ENCODE measurements around the gene LRRC58. TPM values are rescaled to one million over a fixed set of nuclear protein-coding genes. Genes with fewer than 3 reads are reported as not detected.

The LRRC58 gene
- total RNA-seq, 4 donors from 2014 or later = 11.6 to 27.8 (median 24.5) TPM

- Histone ChIP-seq H3K9me3 (peaks cover 0 to 3% (median 0%) of the 10 kb centered on the region in 3 donors), H3K27ac (no peak overlapping the region), H3K4me1 (peaks cover 0 to 10% (median 3%) of the 10 kb centered on the region in 3 donors), H3K36me3 (no peaks in the 10 kb centered on the region), H3K4me3 (no peak overlapping the region), H3K27me3 (peaks cover 0 to 22% (median 0%) of the 10 kb centered on the region in 4 donors)
- DNase-seq = no peak
- TF ChIP-seq POLR2A (IDR thresholded peaks at IDR 0.05) (no peak), CTCF (IDR thresholded peaks at IDR 0.05) (no peak)
- no CpG with 5 or more reads among the region's 16 CpGs for WGBS, 2 donors
- intact Hi-C loops (cut with DNase I) = no loop called here
These were observed 59.5 kb downstream of the LRRC58 start for GRCh38 chr3:120289636-120290035.

DNA sequence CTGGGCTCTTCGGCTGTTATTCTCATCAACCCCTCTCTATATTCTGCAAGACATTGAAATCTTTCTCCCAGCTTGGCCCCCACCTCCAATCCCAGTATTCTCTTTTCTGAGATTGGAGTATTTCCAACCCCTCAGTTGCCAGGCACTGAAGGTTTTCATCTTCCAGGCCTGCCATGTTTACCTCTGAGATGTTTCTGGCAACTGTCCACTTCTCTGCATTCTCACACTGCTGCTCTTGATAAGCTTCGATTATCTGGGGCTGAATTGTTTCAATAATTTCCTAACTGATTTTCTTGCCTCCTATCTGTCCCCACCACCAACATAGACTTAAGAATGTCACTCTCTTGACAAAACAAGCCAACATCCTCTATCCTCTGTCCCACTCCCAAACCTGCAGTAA is 62.7 kb downstream of the LRRC58 start:
- intact Hi-C loops (cut with DNase I) = no loop called here
- Histone ChIP-seq H3K36me3 (no peaks in the 10 kb centered on the region), H3K27me3 (peaks cover 0 to 33% (median 0%) of the 10 kb centered on the region in 4 donors), H3K27ac (no peak overlapping the region), H3K4me1 (peaks cover 0 to 15% (median 3%) of the 10 kb centered on the region in 3 donors), H3K4me3 (no peak overlapping the region), H3K9me3 (no peaks in the 10 kb centered on the region)
- DNase-seq = no peak
- WGBS, 2 donors = 60 to 65% methylated on average over 2 of the region's 2 CpGs
- TF ChIP-seq POLR2A (IDR thresholded peaks at IDR 0.05) = no peak
- no peak for TF ChIP-seq CTCF (IDR thresholded peaks at IDR 0.05)

GRCh38 chr3:120285508-120285841 is 63.7 kb downstream of the LRRC58 start:
- intact Hi-C loops (cut with DNase I) = no loop called here
- no peak for DNase-seq
- peaks cover 0 to 15% (median 3%) of the 10 kb centered on the region in 3 donors for H3K4me1 ChIP-seq
- WGBS, 2 donors = 42 to 44% methylated on average over 10 to 15 of the region's 15 CpGs
- H3K27me3 ChIP-seq = peaks cover 0 to 33% (median 0%) of the 10 kb centered on the region in 4 donors
- H3K9me3 ChIP-seq = no peaks in the 10 kb centered on the region
- TF ChIP-seq CTCF (IDR thresholded peaks at IDR 0.05) (no peak), POLR2A (IDR thresholded peaks at IDR 0.05) (no peak)
- H3K4me3 ChIP-seq = peak overlapping the region; percentile 35 to 73 (median 52)
- H3K27ac ChIP-seq = no peak overlapping the region
- no peaks in the 10 kb centered on the region for H3K36me3 ChIP-seq

DNA sequence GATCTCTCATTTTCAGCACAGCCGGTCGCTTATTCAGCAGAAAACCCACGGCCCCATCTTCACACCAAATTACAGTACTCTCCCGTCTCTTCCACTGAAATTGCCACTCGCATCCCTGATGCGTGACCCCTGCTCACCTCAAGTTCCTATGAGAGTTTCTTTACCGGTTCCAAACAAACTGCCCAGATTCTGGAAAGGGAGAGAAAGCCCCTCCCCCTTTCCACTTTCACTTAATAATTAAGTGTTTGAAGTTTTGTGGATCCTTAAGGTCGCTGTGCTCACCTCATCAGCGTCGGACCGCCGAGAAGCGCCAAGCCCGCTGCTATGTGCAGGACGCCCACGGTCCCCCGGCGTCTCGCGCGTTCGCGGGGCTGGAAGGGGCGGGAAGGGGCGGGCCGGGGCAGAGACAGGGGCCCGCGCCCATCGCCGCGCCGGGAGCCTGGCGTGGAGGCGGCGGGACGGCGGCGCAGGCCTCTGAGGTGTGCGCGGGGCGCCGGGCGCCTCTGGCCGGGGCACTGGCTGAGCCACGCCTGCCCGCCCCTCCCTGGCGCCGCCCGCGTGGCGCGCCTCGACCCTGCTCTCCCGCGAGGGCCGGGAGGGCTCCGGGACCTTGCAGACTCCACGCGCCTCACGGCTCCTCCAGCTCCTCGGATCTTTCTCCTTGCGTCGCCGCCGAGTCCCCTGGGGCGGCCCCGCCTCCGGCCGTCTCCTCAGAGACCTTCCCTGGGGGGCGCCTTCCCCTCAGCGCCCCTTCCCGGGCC is 64.2 kb downstream of the LRRC58 start, which contains the start of gene GPR156:
Gene GPR156 (minus strand): TSS at position 476 of the 761 bp plus-strand sequence. CDS start 41,124 bp downstream, outside the sequence.
- H3K27me3 ChIP-seq = peaks cover 0 to 33% (median 0%) of the 10 kb centered on the region in 4 donors
- DNase-seq = no peak
- H3K4me1 ChIP-seq = peaks cover 0 to 15% (median 3%) of the 10 kb centered on the region in 3 donors
- TF ChIP-seq POLR2A (IDR thresholded peaks at IDR 0.05) = no peak
- TF ChIP-seq CTCF (IDR thresholded peaks at IDR 0.05) = no peak
- peak within 1 kb of the TSS in 1 of 4 donors; percentile 29 for H3K27ac ChIP-seq
- H3K4me3 ChIP-seq = peak within 1 kb of the TSS; percentile 35 to 73 (median 52)
- intact Hi-C loops (cut with DNase I) = no loop called here
- H3K9me3 ChIP-seq = no peaks in the 10 kb centered on the region
- H3K36me3 ChIP-seq = no peaks in the 10 kb centered on the region
- 19 to 21% methylated on average over 7 to 9 of the region's 72 CpGs for WGBS, 2 donors

- H3K36me3 ChIP-seq = no peaks in the 10 kb centered on the region
- 88 to 90% methylated on average over 3 of the region's 3 CpGs for WGBS, 2 donors
- H3K4me1 ChIP-seq = peaks cover 0 to 15% (median 3%) of the 10 kb centered on the region in 3 donors
- no peaks in the 10 kb centered on the region for H3K9me3 ChIP-seq
- intact Hi-C loops (cut with DNase I) = no loop called here
- no peak for DNase-seq
- H3K27ac ChIP-seq = no peak overlapping the region
- peaks cover 0 to 22% (median 0%) of the 10 kb centered on the region in 4 donors for H3K27me3 ChIP-seq
- no peak overlapping the region for H3K4me3 ChIP-seq
- TF ChIP-seq POLR2A (IDR thresholded peaks at IDR 0.05) (no peak), CTCF (IDR thresholded peaks at IDR 0.05) (no peak)
These were observed 67.9 kb downstream of the LRRC58 start for GRCh38 chr3:120281261-120281660.
